ENCODE measurements around the gene SORCS2.

SORCS2 gene

DNA sequence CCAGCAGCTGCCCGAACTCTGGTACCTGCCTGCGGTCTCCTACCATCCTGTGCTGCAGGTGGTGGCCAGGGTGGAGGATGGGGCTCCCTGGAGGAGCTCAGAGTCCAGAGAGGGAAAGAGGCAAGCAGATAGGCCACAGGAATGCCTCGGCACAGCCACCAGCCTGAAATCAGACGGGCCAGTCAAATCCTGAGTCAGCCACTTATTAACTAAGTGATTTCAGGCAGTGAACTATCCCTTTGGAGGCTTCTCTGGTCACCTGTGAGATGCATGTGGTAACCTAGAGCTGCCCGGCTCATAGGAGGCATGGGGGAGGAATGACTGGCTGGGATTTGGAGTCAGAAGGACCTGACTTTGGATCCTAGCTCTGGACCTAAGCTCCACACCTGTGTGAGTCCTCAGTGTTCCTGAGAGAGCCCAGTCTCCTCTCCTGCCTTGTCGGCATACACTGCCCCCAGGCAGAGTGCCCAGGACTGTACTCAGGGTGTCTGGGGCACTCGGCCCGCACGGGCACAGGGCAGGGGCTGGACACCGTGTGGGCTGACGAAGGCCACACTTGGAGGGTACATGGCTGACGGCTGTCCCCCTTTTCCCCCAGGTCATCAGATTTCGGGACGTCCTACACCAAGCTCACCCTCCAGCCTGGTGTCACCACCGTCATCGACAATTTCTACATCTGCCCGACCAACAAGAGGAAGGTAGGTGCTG, 338.7 kb downstream of the SORCS2 start:
- TF ChIP-seq YY1 (IDR thresholded peaks at IDR 0.05; ENCODE audit: low read depth) (no peak), EGR1 (IDR thresholded peaks at IDR 0.05) (no peak)

GRCh38 chr4:7531640-7531994, 339.3 kb downstream of the SORCS2 start:
- TF ChIP-seq MAX (IDR thresholded peaks at IDR 0.05) (no peak), CEBPB (IDR thresholded peaks at IDR 0.05) (no peak), NFIC (IDR thresholded peaks at IDR 0.05) (no peak), ZBTB7A (IDR thresholded peaks at IDR 0.05; ENCODE audit: low read depth) (no peak)

DNA sequence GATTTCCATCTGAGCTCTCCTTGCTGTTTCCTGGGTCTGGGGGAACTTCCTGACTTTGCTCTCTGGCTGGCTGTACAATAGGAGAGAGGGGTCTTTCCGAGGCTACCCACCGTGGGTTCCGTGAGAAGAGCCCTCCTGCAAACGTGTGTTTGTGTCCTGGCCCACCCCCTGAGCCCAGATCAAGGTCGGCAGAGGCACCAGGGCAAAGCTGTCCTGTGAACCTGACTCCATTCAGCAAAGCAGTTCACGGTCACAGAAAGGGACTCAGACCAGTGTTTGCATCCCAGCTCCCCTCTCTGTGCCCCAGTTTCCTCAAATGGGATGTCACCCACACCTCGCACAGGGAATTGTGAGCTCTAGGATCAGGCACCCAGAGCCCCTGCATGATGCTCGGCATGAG, 339.7 kb downstream of the SORCS2 start:
- TF ChIP-seq TCF12 (IDR thresholded peaks at IDR 0.05; ENCODE audit: low read depth) (no peak), MAX (IDR thresholded peaks at IDR 0.05) (no peak), TEAD4 (IDR thresholded peaks at IDR 0.05) (no peak), ZBTB7A (IDR thresholded peaks at IDR 0.05; ENCODE audit: low read depth) (no peak), USF1 (IDR thresholded peaks at IDR 0.05) (no peak), EGR1 (IDR thresholded peaks at IDR 0.05) (no peak), TAF1 (IDR thresholded peaks at IDR 0.05; ENCODE audit: low read depth) (no peak), CEBPB (IDR thresholded peaks at IDR 0.05) (no peak), FOXM1 (IDR thresholded peaks at IDR 0.05; ENCODE audit: borderline replicate concordance, low read depth) (no peak), RAD21 (IDR thresholded peaks at IDR 0.05; ENCODE audit: low read depth) (no peak), CREB1 (IDR thresholded peaks at IDR 0.05; ENCODE audit: low read depth) (no peak), EP300 (IDR thresholded peaks at IDR 0.05; ENCODE audit: borderline replicate concordance) (no peak), YY1 (IDR thresholded peaks at IDR 0.05; ENCODE audit: low read depth) (no peak)

DNA sequence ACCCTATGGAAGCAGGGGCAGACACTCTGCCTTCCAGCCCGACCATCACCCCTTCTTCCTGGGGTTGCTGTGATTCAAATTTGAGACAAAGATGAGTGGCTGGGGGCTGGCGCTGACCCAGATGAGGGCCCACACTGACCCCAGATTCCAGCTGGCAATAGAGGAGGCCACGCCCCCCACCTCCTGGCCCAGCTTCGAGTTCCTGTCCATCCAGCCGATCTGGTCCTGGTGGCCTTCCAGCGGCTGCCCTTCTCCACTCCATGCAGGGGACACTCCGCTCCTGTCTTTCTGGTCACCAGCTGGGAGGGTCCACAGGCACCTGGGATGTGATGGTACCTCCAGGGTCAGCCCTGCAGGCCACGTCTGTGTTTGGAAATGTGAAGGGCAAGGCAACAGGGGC, 340.9 kb downstream of the SORCS2 start:
- no peak for TF ChIP-seq RAD21 (IDR thresholded peaks at IDR 0.05; ENCODE audit: low read depth)
- no peak for TF ChIP-seq TAF1 (IDR thresholded peaks at IDR 0.05; ENCODE audit: low read depth)
- no peak for TF ChIP-seq EGR1 (IDR thresholded peaks at IDR 0.05)
- no peak for TF ChIP-seq ZBTB7A (IDR thresholded peaks at IDR 0.05; ENCODE audit: low read depth)
- no peak for TF ChIP-seq CREB1 (IDR thresholded peaks at IDR 0.05; ENCODE audit: low read depth)
- TF ChIP-seq NFIC (IDR thresholded peaks at IDR 0.05) = no peak
- TF ChIP-seq USF1 (IDR thresholded peaks at IDR 0.05) = no peak
- TF ChIP-seq FOXM1 (IDR thresholded peaks at IDR 0.05; ENCODE audit: borderline replicate concordance, low read depth) = no peak
- TF ChIP-seq CEBPB (IDR thresholded peaks at IDR 0.05) = no peak
- no peak for TF ChIP-seq TEAD4 (IDR thresholded peaks at IDR 0.05)
- no peak for TF ChIP-seq EP300 (IDR thresholded peaks at IDR 0.05; ENCODE audit: borderline replicate concordance)
- no peak for TF ChIP-seq MAX (IDR thresholded peaks at IDR 0.05)
- TF ChIP-seq TCF12 (IDR thresholded peaks at IDR 0.05; ENCODE audit: low read depth) = no peak
- no peak for TF ChIP-seq YY1 (IDR thresholded peaks at IDR 0.05; ENCODE audit: low read depth)
- TF ChIP-seq, protein P1, sequence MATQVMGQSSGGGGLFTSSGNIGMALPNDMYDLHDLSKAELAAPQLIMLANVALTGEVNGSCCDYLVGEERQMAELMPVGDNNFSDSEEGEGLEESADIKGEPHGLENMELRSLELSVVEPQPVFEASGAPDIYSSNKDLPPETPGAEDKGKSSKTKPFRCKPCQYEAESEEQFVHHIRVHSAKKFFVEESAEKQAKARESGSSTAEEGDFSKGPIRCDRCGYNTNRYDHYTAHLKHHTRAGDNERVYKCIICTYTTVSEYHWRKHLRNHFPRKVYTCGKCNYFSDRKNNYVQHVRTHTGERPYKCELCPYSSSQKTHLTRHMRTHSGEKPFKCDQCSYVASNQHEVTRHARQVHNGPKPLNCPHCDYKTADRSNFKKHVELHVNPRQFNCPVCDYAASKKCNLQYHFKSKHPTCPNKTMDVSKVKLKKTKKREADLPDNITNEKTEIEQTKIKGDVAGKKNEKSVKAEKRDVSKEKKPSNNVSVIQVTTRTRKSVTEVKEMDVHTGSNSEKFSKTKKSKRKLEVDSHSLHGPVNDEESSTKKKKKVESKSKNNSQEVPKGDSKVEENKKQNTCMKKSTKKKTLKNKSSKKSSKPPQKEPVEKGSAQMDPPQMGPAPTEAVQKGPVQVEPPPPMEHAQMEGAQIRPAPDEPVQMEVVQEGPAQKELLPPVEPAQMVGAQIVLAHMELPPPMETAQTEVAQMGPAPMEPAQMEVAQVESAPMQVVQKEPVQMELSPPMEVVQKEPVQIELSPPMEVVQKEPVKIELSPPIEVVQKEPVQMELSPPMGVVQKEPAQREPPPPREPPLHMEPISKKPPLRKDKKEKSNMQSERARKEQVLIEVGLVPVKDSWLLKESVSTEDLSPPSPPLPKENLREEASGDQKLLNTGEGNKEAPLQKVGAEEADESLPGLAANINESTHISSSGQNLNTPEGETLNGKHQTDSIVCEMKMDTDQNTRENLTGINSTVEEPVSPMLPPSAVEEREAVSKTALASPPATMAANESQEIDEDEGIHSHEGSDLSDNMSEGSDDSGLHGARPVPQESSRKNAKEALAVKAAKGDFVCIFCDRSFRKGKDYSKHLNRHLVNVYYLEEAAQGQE (IDR thresholded peaks at IDR 0.05; ENCODE audit: low read depth) = no peak

- no peak for TF ChIP-seq MAX (IDR thresholded peaks at IDR 0.05)
- no peak for TF ChIP-seq TAF1 (IDR thresholded peaks at IDR 0.05; ENCODE audit: low read depth)
- no peak for TF ChIP-seq FOXM1 (IDR thresholded peaks at IDR 0.05; ENCODE audit: borderline replicate concordance, low read depth)
- TF ChIP-seq EGR1 (IDR thresholded peaks at IDR 0.05) = no peak
- TF ChIP-seq CREB1 (IDR thresholded peaks at IDR 0.05; ENCODE audit: low read depth) = no peak
- TF ChIP-seq CEBPB (IDR thresholded peaks at IDR 0.05) = no peak
- no peak for TF ChIP-seq TEAD4 (IDR thresholded peaks at IDR 0.05)
- no peak for TF ChIP-seq USF1 (IDR thresholded peaks at IDR 0.05)
- TF ChIP-seq RAD21 (IDR thresholded peaks at IDR 0.05; ENCODE audit: low read depth) = no peak
- TF ChIP-seq NFIC (IDR thresholded peaks at IDR 0.05) = no peak
- TF ChIP-seq ZBTB7A (IDR thresholded peaks at IDR 0.05; ENCODE audit: low read depth) = no peak
- TF ChIP-seq TCF12 (IDR thresholded peaks at IDR 0.05; ENCODE audit: low read depth) = no peak
- TF ChIP-seq, protein P1 (IDR thresholded peaks at IDR 0.05; ENCODE audit: low read depth) = no peak
- TF ChIP-seq YY1 (IDR thresholded peaks at IDR 0.05; ENCODE audit: low read depth) = no peak
- no peak for TF ChIP-seq EP300 (IDR thresholded peaks at IDR 0.05; ENCODE audit: borderline replicate concordance)
These were observed 342.8 kb downstream of the SORCS2 start for GRCh38 chr4:7535094-7535493.

Data from Ishikawa (cell line).